ENCODE results near the gene TMEM144.

DNA sequence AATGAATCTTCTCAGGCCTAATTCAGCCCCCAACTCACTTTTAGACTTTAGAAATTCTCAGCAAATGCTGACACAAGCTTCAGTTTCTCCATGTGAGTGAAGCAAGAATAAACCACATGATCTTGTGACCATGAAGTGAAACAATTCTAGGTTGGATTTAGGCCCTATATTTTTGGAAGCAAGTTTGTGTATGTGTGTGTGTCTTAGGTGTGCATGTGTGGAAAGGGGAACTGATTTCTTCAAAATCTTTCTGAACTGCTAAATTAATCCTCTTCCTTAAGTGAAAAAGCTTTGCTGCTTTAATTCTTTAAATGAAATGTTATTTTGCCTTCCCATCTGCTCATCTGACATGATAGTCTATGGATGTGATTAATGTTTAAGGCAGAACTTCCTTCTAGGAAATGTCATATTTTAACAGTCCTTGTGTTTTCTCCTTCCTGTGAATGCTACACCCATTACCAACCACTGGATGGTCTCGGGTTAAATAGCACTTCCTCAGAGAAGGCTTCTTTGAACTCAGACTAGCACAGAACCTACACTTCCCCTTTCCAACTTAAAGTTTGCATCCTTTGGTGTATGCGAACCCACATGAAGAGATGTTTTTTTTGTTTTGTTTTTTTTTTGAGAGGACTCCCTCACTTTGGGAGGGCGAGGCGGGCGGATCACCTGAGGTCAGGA, 1.2 kb upstream of the TMEM144 start:
- TF ChIP-seq, protein P1, sequence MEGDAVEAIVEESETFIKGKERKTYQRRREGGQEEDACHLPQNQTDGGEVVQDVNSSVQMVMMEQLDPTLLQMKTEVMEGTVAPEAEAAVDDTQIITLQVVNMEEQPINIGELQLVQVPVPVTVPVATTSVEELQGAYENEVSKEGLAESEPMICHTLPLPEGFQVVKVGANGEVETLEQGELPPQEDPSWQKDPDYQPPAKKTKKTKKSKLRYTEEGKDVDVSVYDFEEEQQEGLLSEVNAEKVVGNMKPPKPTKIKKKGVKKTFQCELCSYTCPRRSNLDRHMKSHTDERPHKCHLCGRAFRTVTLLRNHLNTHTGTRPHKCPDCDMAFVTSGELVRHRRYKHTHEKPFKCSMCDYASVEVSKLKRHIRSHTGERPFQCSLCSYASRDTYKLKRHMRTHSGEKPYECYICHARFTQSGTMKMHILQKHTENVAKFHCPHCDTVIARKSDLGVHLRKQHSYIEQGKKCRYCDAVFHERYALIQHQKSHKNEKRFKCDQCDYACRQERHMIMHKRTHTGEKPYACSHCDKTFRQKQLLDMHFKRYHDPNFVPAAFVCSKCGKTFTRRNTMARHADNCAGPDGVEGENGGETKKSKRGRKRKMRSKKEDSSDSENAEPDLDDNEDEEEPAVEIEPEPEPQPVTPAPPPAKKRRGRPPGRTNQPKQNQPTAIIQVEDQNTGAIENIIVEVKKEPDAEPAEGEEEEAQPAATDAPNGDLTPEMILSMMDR (IDR thresholded peaks at IDR 0.05) = no peak
- TF ChIP-seq POLR2A (IDR thresholded peaks at IDR 0.05) (no peak), EP300 (IDR thresholded peaks at IDR 0.05) (no peak)

Data from ovary (tissue), 3 donors.